Activated naive CD4-positive, alpha-beta T cell treated with anti-CD3 and anti-CD28 coated beads for 36 hours (primary cell): Measurements from ENCODE around the gene IZUMO4. TPM values are rescaled to one million over a fixed set of nuclear protein-coding genes. Genes with fewer than 3 reads are reported as not detected.
A peak's percentile ranks its signal among the peaks of the same experiment; 100 is the strongest.

ENCODE experiments used
- CTCF ChIA-PET: fragments of 350-600 bp; sonication (Branson Sonifier 250); formaldehyde crosslinking; loops from one replicate; lab custom pipeline; 2021; ENCODE audit warnings: antibody characterized with exemption; lab: Charles Lee
- DNase-seq: peaks from one replicate; pipeline ENCODE4 v3.0.0-alpha.2; 2020
- H3K27ac Mint-ChIP-seq: one replicate; pipeline ENCODE4 v1.8.0; 2021; ENCODE audit warnings: mild to moderate bottlenecking, mixed read lengths
- H3K27me3 Mint-ChIP-seq: one replicate; pipeline ENCODE4 v1.8.0; 2021; ENCODE audit warnings: low read depth, mixed read lengths
- H3K36me3 Mint-ChIP-seq: one replicate; pipeline ENCODE4 v1.8.0; 2021; ENCODE audit warnings: low read depth, mixed read lengths
- H3K4me1 Mint-ChIP-seq: one replicate; pipeline ENCODE4 v1.8.0; 2021; ENCODE audit warnings: low read depth, mixed read lengths
- H3K4me3 Mint-ChIP-seq: one replicate; pipeline ENCODE4 v1.8.0; 2021; ENCODE audit warnings: mild to moderate bottlenecking, moderate library complexity, mixed read lengths
- H3K9me3 Mint-ChIP-seq: one replicate; pipeline ENCODE4 v1.8.0; 2021; ENCODE audit warnings: mixed read lengths
- intact Hi-C: fragments of 100-400 bp; cut with micrococcal nuclease; formaldehyde crosslinking; loops from one replicate; pipeline ENCODE4 v1.15.1; 2023
- total RNA-seq, 2 experiments: library from RNA; stranded (reverse); gene quantifications; one replicate each; pipeline ENCODE4 v1.2.3, GENCODE V29; 2021

IZUMO4 gene
- total RNA-seq, 2 experiments from 2014 or later = 13.1 to 14.2 TPM

- H3K4me1 Mint-ChIP-seq = peaks cover 4% of the 10 kb centered on the region
- peaks cover 5% of the 10 kb centered on the region for H3K36me3 Mint-ChIP-seq
- intact Hi-C loops = no loop called here
- CTCF ChIA-PET = no interaction called here
- no peak overlapping the region for H3K4me3 Mint-ChIP-seq
- no peaks in the 10 kb centered on the region for H3K27me3 Mint-ChIP-seq
- H3K27ac Mint-ChIP-seq = no peak overlapping the region
- no peaks in the 10 kb centered on the region for H3K9me3 Mint-ChIP-seq
- DNase-seq = no peak
These were observed 42.8 kb downstream of the IZUMO4 start for GRCh38 chr19:2139385-2140137.

GRCh38 chr19:2140138-2140569, 43.4 kb downstream of the IZUMO4 start:
- H3K4me1 Mint-ChIP-seq = peaks cover 8% of the 10 kb centered on the region
- peaks cover 5% of the 10 kb centered on the region for H3K36me3 Mint-ChIP-seq
- H3K27ac Mint-ChIP-seq = no peak overlapping the region
- no peaks in the 10 kb centered on the region for H3K9me3 Mint-ChIP-seq
- no peak overlapping the region for H3K4me3 Mint-ChIP-seq
- DNase-seq = no peak
- H3K27me3 Mint-ChIP-seq = no peaks in the 10 kb centered on the region
- CTCF ChIA-PET = no interaction called here
- intact Hi-C loops = no loop called here

DNA sequence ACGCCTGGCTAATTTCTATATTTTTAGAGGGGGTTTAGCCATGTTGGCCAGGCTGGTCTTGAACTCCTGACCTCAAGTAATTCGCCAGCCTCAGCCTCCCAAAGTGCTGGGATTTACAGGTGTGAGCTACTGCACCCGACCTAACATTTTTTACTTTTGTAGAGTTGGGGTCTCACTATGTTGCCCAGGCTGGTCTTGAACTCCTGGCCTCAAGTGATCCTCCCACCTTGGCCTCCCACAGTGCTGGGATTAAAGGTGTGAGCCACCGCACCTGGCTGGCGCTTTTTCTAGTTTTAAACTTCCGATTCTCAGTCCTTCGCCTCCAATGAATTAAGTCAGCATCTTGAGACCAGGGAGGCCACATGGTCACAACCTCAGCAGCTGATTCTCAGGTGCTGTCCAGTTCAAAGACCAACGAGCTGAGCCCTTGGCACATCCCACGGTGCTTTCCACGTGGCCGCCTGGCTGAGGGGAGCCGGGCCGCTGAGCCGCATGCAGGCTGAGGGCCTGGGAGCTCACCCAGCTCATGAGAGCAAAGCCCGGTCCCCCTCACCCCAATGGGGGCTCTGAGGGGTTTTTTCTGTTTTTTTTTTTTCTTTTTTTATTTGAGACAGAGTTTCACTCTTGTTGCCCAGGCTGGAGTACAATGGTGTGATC, 45.6 kb downstream of the IZUMO4 start:
- CTCF ChIA-PET = interaction anchor here (0.6 to 0.7 kb wide), 3 partner anchors 21 to 132 kb away, joined by 3 to 5 read pairs (median 4); no protein-coding TSS in a partner anchor
- H3K4me3 Mint-ChIP-seq = no peak overlapping the region
- H3K36me3 Mint-ChIP-seq = peaks cover 8% of the 10 kb centered on the region
- no peak for DNase-seq
- no peaks in the 10 kb centered on the region for H3K27me3 Mint-ChIP-seq
- H3K9me3 Mint-ChIP-seq = no peaks in the 10 kb centered on the region
- no peak overlapping the region for H3K27ac Mint-ChIP-seq
- H3K4me1 Mint-ChIP-seq = peaks cover 22% of the 10 kb centered on the region
- intact Hi-C loops = no loop called here

DNA sequence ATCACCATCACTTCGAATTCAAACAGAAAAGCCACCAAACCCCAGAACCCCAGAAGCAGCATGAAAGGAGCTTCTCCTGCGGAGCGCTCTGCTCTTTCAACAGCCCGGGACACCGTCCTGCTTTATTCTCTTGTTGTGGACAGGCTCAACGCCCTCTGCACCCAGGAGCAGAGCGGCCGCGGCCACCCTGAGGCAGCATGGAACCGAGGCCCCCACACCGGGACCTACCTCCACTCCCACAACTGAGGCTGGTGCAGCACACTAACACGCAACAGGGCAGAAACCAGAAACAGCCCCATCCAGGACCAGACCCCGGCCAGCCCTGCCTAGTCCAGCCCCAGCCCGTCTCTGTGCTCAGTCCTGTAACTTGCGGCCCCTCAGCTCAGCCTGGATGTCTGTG, 47.5 kb downstream of the IZUMO4 start:
- intact Hi-C loops = no loop called here
- DNase-seq = no peak
- no peaks in the 10 kb centered on the region for H3K9me3 Mint-ChIP-seq
- H3K27ac Mint-ChIP-seq = no peak overlapping the region
- H3K4me1 Mint-ChIP-seq = peaks cover 37% of the 10 kb centered on the region
- H3K36me3 Mint-ChIP-seq = peaks cover 5% of the 10 kb centered on the region
- no peak overlapping the region for H3K4me3 Mint-ChIP-seq
- CTCF ChIA-PET = no interaction called here
- H3K27me3 Mint-ChIP-seq = no peaks in the 10 kb centered on the region

- DNase-seq = no peak
- Mint-ChIP-seq H3K9me3 (no peaks in the 10 kb centered on the region), H3K4me3 (no peak overlapping the region), H3K27me3 (no peaks in the 10 kb centered on the region), H3K4me1 (peaks cover 48% of the 10 kb centered on the region), H3K27ac (no peak overlapping the region), H3K36me3 (peaks cover 5% of the 10 kb centered on the region)
- intact Hi-C loops = no loop called here
- CTCF ChIA-PET = interaction anchor here (1.0 kb wide), 1 partner anchor 126 kb away, joined by 3 read pairs; no protein-coding TSS in a partner anchor
These were observed 49.1 kb downstream of the IZUMO4 start for GRCh38 chr19:2145831-2146241.

DNA sequence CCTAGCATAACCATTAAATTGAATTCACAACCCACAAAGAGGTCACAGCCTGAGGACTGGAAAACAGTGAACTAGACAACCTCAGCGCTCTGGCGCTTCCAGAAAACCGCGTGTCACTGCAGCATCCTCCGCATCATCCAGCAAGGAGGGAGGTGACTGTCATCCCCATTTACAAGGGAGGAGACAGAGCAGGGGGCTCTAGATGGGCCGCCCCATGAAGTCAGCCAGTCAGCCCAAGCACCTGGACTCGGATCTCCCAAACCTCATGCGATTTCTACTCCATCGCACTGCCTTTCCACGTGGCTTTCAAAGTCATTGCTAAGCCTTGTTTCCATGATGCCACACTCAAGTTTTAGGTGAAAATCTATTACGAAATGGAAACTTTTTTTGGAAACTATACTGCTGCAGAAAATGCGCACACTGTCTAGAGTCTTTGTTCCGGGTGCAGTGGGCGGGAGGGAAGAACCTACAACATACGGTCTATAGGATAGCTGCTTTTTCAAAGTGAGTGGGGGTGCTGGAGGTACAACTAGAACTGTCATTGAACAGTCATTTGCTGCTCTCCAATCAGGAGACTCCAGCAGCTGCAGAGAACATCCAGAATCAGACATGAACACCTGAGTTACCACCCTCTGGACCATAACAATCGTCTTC, 51.9 kb downstream of the IZUMO4 start:
- Mint-ChIP-seq H3K9me3 (no peaks in the 10 kb centered on the region), H3K27me3 (no peaks in the 10 kb centered on the region), H3K4me1 (peaks cover 56% of the 10 kb centered on the region), H3K4me3 (peak overlapping the region; percentile 28), H3K27ac (peak overlapping the region; percentile 59), H3K36me3 (peaks cover 3% of the 10 kb centered on the region)
- CTCF ChIA-PET = interaction anchor here (0.7 kb wide), 1 partner anchor 997 kb away, joined by 4 read pairs; no protein-coding TSS in a partner anchor
- intact Hi-C loops = no loop called here
- DNase-seq = peak; percentile 40

Other genes with a start within 250 kb of the IZUMO4 start
- 10 to 100 TPM; 39.8 to 47.6 TPM for gene REXO1, start 248.4 kb upstream of the IZUMO4 start, total RNA-seq
- gene KLF16, start 233.3 kb upstream of the IZUMO4 start, total RNA-seq = 10 to 100 TPM; 13.5 to 15.0 TPM
- 10 to 100 TPM; 79.3 to 79.9 TPM for gene ABHD17A, start 211.4 kb upstream of the IZUMO4 start, total RNA-seq
- gene ADAT3, start 191.5 kb upstream of the IZUMO4 start, total RNA-seq = 1 to 10 TPM; 3.0 to 3.4 TPM
- 10 to 100 TPM; 12.1 to 14.5 TPM for gene SCAMP4, start 191.5 kb upstream of the IZUMO4 start, total RNA-seq
- gene CSNK1G2, start 155.7 kb upstream of the IZUMO4 start, total RNA-seq = 10 to 100 TPM; 50.6 to 51.0 TPM
- gene BTBD2, start 81.2 kb upstream of the IZUMO4 start, total RNA-seq = 10 to 100 TPM; 37.0 to 49.0 TPM
- 100 to 1,000 TPM; 155 to 157 TPM for gene MKNK2, start 45.7 kb upstream of the IZUMO4 start, total RNA-seq
- gene MOB3A, start 589 bp upstream of the IZUMO4 start, total RNA-seq = 10 to 100 TPM; 43.7 to 44.1 TPM
- gene AP3D1, start 54.7 kb downstream of the IZUMO4 start, total RNA-seq = 10 to 100 TPM; 60.5 to 64.2 TPM
- 10 to 100 TPM; 48.7 to 55.0 TPM for gene DOT1L, start 67.0 kb downstream of the IZUMO4 start, total RNA-seq
- gene PLEKHJ1, start 139.4 kb downstream of the IZUMO4 start, total RNA-seq = 10 to 100 TPM; 56.9 to 60.6 TPM
- 100 to 1,000 TPM; 154 to 158 TPM for gene SF3A2, start 139.9 kb downstream of the IZUMO4 start, total RNA-seq
- gene AMH, start 152.4 kb downstream of the IZUMO4 start, total RNA-seq = 1 to 10 TPM; 2.6 to 4.0 TPM
- gene JSRP1, start 159.5 kb downstream of the IZUMO4 start, total RNA-seq = under 1 TPM; 0.55 to 0.81 TPM
- gene PEAK3, start 185.3 kb downstream of the IZUMO4 start, total RNA-seq = not detected
- gene LINGO3, start 211.2 kb downstream of the IZUMO4 start, total RNA-seq = not detected
- gene LSM7, start 231.7 kb downstream of the IZUMO4 start, total RNA-seq = 100 to 1,000 TPM; 162 to 164 TPM
- gene SPPL2B, start 231.8 kb downstream of the IZUMO4 start, total RNA-seq = 10 to 100 TPM; 56.8 to 59.6 TPM